H9 (cell line): Measurements from ENCODE around the gene DSCAM. TPM values are rescaled to one million over a fixed set of nuclear protein-coding genes. Genes with fewer than 3 reads are reported as not detected.

ENCODE experiments used
- DNase-seq: peaks from one replicate; pipeline ENCODE4 v3.0.0-alpha.2; 2017
- H2AFZ ChIP-seq: one replicate; pipeline ENCODE4 v1.6.1; 2013; ENCODE audit warnings: mild to moderate bottlenecking, low read length, control low read depth, moderate library complexity
- H2AK5ac ChIP-seq: 2 replicates; pipeline ENCODE4 v1.6.1; 2013; ENCODE audit warnings: low read length, control low read depth, mixed read lengths; ENCODE audit not compliant: insufficient read length
- H2BK120ac ChIP-seq: one replicate; pipeline ENCODE4 v1.6.1; 2013; ENCODE audit warnings: low read depth, mild to moderate bottlenecking, low read length, control low read depth, inconsistent platforms; ENCODE audit not compliant: poor library complexity, severe bottlenecking
- H2BK12ac ChIP-seq: 2 replicates; pipeline ENCODE4 v1.6.1; 2013; ENCODE audit warnings: low read length, control low read depth, mixed read lengths, low read depth; ENCODE audit not compliant: insufficient read length
- H2BK15ac ChIP-seq: 2 replicates; pipeline ENCODE4 v1.6.1; 2013; ENCODE audit warnings: low read depth, low read length, control low read depth
- H2BK20ac ChIP-seq: one replicate; pipeline ENCODE4 v1.6.1; 2013; ENCODE audit warnings: low read depth, mild to moderate bottlenecking, low read length, control low read depth, inconsistent platforms; ENCODE audit not compliant: poor library complexity, severe bottlenecking
- H2BK5ac ChIP-seq: 2 replicates; pipeline ENCODE4 v1.6.1; 2013; ENCODE audit warnings: low read length, control low read depth, mixed read lengths; ENCODE audit not compliant: insufficient read length
- H3K14ac ChIP-seq: 2 replicates; pipeline ENCODE4 v1.6.1; 2013; ENCODE audit warnings: low read length, control low read depth; ENCODE audit not compliant: insufficient read depth
- H3K18ac ChIP-seq: 2 replicates; pipeline ENCODE4 v1.6.1; 2013; ENCODE audit warnings: low read depth, mild to moderate bottlenecking, mixed read lengths, low read length, control low read depth; ENCODE audit not compliant: insufficient read length
- H3K23ac ChIP-seq: 2 replicates; pipeline ENCODE4 v1.6.1; 2013; ENCODE audit warnings: low read length, control low read depth, mixed read lengths, low read depth; ENCODE audit not compliant: insufficient read length
- H3K23me2 ChIP-seq: 2 replicates; pipeline ENCODE4 v1.6.1; 2013; ENCODE audit warnings: low read depth, mild to moderate bottlenecking, mixed read lengths, low read length, control low read depth; ENCODE audit not compliant: insufficient read length, poor library complexity, severe bottlenecking
- H3K27ac ChIP-seq: 2 replicates; pipeline ENCODE4 v1.5.1; 2013; ENCODE audit warnings: low read length, control low read depth, mixed read lengths, low read depth; ENCODE audit not compliant: insufficient read length
- H3K27me3 ChIP-seq: 2 replicates; pipeline ENCODE4 v1.6.1; 2013; ENCODE audit warnings: low read length, control low read depth, inconsistent platforms; ENCODE audit not compliant: insufficient read depth
- H3K4ac ChIP-seq: 2 replicates; pipeline ENCODE4 v1.6.1; 2013; ENCODE audit warnings: low read depth, mild to moderate bottlenecking, control low read depth, inconsistent platforms, low read length, moderate library complexity
- H3K4me1 ChIP-seq: 2 replicates; pipeline ENCODE4 v1.6.1; 2013; ENCODE audit warnings: low read length, control low read depth, inconsistent platforms; ENCODE audit not compliant: insufficient read depth
- H3K4me2 ChIP-seq: 2 replicates; pipeline ENCODE4 v1.6.1; 2013; ENCODE audit warnings: low read length, control low read depth, mixed read lengths; ENCODE audit not compliant: insufficient read length, insufficient read depth
- H3K56ac ChIP-seq: 2 replicates; pipeline ENCODE4 v1.6.1; 2013; ENCODE audit warnings: low read depth, mild to moderate bottlenecking, mixed read lengths, low read length, control low read depth; ENCODE audit not compliant: insufficient read length
- H3K79me1 ChIP-seq: 2 replicates; pipeline ENCODE4 v1.6.1; 2013; ENCODE audit warnings: low read depth, mild to moderate bottlenecking, moderate library complexity, low read length, control low read depth, inconsistent platforms; ENCODE audit not compliant: insufficient read depth, poor library complexity, severe bottlenecking
- H3K79me2 ChIP-seq: 2 replicates; pipeline ENCODE4 v1.6.1; 2013; ENCODE audit warnings: low read length, control low read depth, inconsistent platforms; ENCODE audit not compliant: insufficient read depth
- H3K9ac ChIP-seq: 2 replicates; pipeline ENCODE4 v1.6.1; 2013; ENCODE audit warnings: low read length, control low read depth, mixed read lengths; ENCODE audit not compliant: insufficient read length; ENCODE audit errors: extremely low read depth
- H3K9me3 ChIP-seq: one replicate; pipeline ENCODE4 v1.6.1; 2013; ENCODE audit warnings: low read depth, low read length, inconsistent platforms; ENCODE audit not compliant: control insufficient read depth
- H3T11ph ChIP-seq: one replicate; pipeline ENCODE4 v1.6.1; 2013; ENCODE audit warnings: mild to moderate bottlenecking, low read length, control low read depth, inconsistent platforms
- H4K20me1 ChIP-seq: one replicate; pipeline ENCODE4 v1.6.1; 2013; ENCODE audit not compliant: control insufficient read depth, insufficient read length, insufficient read depth
- H4K5ac ChIP-seq: 2 replicates; pipeline ENCODE4 v1.6.1; 2013; ENCODE audit warnings: low read depth, mild to moderate bottlenecking, mixed read lengths, low read length, control low read depth; ENCODE audit not compliant: insufficient read length
- H4K8ac ChIP-seq: replicated peaks from 2 replicates; pipeline ENCODE4 v1.6.1; 2013; ENCODE audit warnings: low read length, control low read depth, mixed read lengths, low read depth; ENCODE audit not compliant: insufficient read length
- H4K91ac ChIP-seq: 2 replicates; pipeline ENCODE4 v1.6.1; 2013; ENCODE audit warnings: low read depth, mild to moderate bottlenecking, moderate library complexity, mixed read lengths, low read length, control low read depth; ENCODE audit not compliant: insufficient read length
- H3K27ac Mint-ChIP-seq, 3 experiments: 2 replicates in 2 of 3; 3 replicates in 1 of 3; pipeline ENCODE4 v1.8.0; 2020 to 2021; ENCODE audit warnings: mixed read lengths in 3 of 3, mild to moderate bottlenecking in 1 of 3, moderate library complexity in 1 of 3
- H3K27me3 Mint-ChIP-seq: 2 replicates; pipeline ENCODE4 v1.8.0; 2021; ENCODE audit warnings: low read depth, mild to moderate bottlenecking, moderate library complexity, mixed read lengths
- H3K36me3 Mint-ChIP-seq, 3 experiments: 2 replicates in 2 of 3; 3 replicates in 1 of 3; pipeline ENCODE4 v1.8.0; 2020 to 2021; ENCODE audit warnings: low read depth in 3 of 3, mixed read lengths in 3 of 3; ENCODE audit not compliant: insufficient read depth in 1 of 3
- H3K4me1 Mint-ChIP-seq, 2 experiments: 2 replicates each; pipeline ENCODE4 v1.8.0; 2020; ENCODE audit warnings: mixed read lengths in 2 of 2
- H3K4me3 Mint-ChIP-seq, 2 experiments: 2 replicates in 1 of 2; 3 replicates in 1 of 2; pipeline ENCODE4 v1.8.0; 2020 to 2021; ENCODE audit warnings: mild to moderate bottlenecking in 2 of 2, mixed read lengths in 2 of 2, moderate library complexity in 1 of 2
- H3K9me3 Mint-ChIP-seq, 2 experiments: 2 replicates in 1 of 2; 3 replicates in 1 of 2; pipeline ENCODE4 v1.8.0; 2020; ENCODE audit warnings: mild to moderate bottlenecking in 2 of 2, mixed read lengths in 2 of 2, moderate library complexity in 1 of 2
- CTCF ChIP-seq: fragments of 200-600 bp; sonication (generic); conservative IDR thresholded peaks from 3 replicates; pipeline ENCODE4 v1.8.0; 2021; ENCODE audit warnings: antibody characterized with exemption, mild to moderate bottlenecking
- WGBS: extraction: QIAGEN DNeasy Blood & Tissue Kit; methylation state at CpG from one replicate; pipeline ENCODE4 v1.1.7; 2013; ENCODE audit warnings: missing lambda C conversion rate, low lambda C conversion rate, mixed read lengths; ENCODE audit not compliant: insufficient read length; ENCODE audit errors: extremely low coverage; 5-methylcytosine and 5-hydroxymethylcytosine counted together
- total RNA-seq: library from RNA; stranded (reverse); gene quantifications from 2 replicates; pipeline ENCODE4 v1.2.1, GENCODE V29; 2021

DSCAM gene
- total RNA-seq, 1 experiment from 2014 or later: 0.17 TPM

GRCh38 chr21:40169971-40170370 is 677.0 kb downstream of the DSCAM start:
- Mint-ChIP-seq H3K4me3 (no peak overlapping the region), H3K4me1 (peaks cover 0 to 3% of the 10 kb centered on the region in 2 experiments; a peak in 2 of 4 replicates), H3K36me3 (peaks cover 0 to 7% (median 0%) of the 10 kb centered on the region in 3 experiments; a peak in 2 of 7 replicates), H3K27ac (no peak overlapping the region), H3K27me3 (no peaks in the 10 kb centered on the region; the same call in 1 of the 2 replicates), H3K9me3 (no peaks in the 10 kb centered on the region)
- no peak overlapping the region for H2BK15ac ChIP-seq
- no peak overlapping the region for H3K18ac ChIP-seq
- H3K4ac ChIP-seq: no peak overlapping the region
- no peaks in the 10 kb centered on the region for H3K79me2 ChIP-seq
- no peak overlapping the region for H4K91ac ChIP-seq
- H3K9me3 ChIP-seq: no peaks in the 10 kb centered on the region
- H2BK20ac ChIP-seq: no peak overlapping the region
- no peaks in the 10 kb centered on the region for H3K27me3 ChIP-seq
- no peak for DNase-seq
- H3K9ac ChIP-seq: no peak overlapping the region
- no peak overlapping the region for H3K23ac ChIP-seq
- no peak overlapping the region for H3K4me2 ChIP-seq
- no peak overlapping the region for H2AK5ac ChIP-seq
- no peak overlapping the region for H2BK120ac ChIP-seq
- H4K8ac ChIP-seq: no peak overlapping the region
- H3K23me2 ChIP-seq: no peaks in the 10 kb centered on the region
- WGBS: no CpG with 5 or more reads among the region's 11 CpGs
- no peak overlapping the region for H2BK5ac ChIP-seq
- no peak for TF ChIP-seq CTCF
- no peak overlapping the region for H3K56ac ChIP-seq
- no peak overlapping the region for H2AFZ ChIP-seq
- H2BK12ac ChIP-seq: no peak overlapping the region
- no peak overlapping the region for H3K14ac ChIP-seq
- H3K27ac ChIP-seq: no peak overlapping the region
- H3K79me1 ChIP-seq: no peaks in the 10 kb centered on the region
- H3K4me1 ChIP-seq: peaks cover 4% of the 10 kb centered on the region; the same call in 1 of the 2 replicates
- H4K20me1 ChIP-seq: no peaks in the 10 kb centered on the region
- no peak overlapping the region for H3T11ph ChIP-seq
- no peak overlapping the region for H4K5ac ChIP-seq
